Activated naive CD4-positive, alpha-beta T cell treated with anti-CD3 and anti-CD28 coated beads for 36 hours (primary cell): ENCODE results near the gene CUL5. TPM values are rescaled to one million over a fixed set of nuclear protein-coding genes. Genes with fewer than 3 reads are reported as not detected.
"Not testable (repeated sequence)": the region's sequence is repeated elsewhere in the genome, so short reads cannot be mapped to it uniquely, and the experiment has no call there.

Experiments
- CTCF ChIA-PET: fragments of 350-600 bp; sonication (Branson Sonifier 250); formaldehyde crosslinking; loops from one replicate; lab custom pipeline; 2021; ENCODE audit warnings: antibody characterized with exemption; lab: Charles Lee
- DNase-seq: peaks from one replicate; pipeline ENCODE4 v3.0.0-alpha.2; 2020
- H3K27ac Mint-ChIP-seq: one replicate; pipeline ENCODE4 v1.8.0; 2021; ENCODE audit warnings: mild to moderate bottlenecking, mixed read lengths
- H3K27me3 Mint-ChIP-seq: one replicate; pipeline ENCODE4 v1.8.0; 2021; ENCODE audit warnings: low read depth, mixed read lengths
- H3K36me3 Mint-ChIP-seq: one replicate; pipeline ENCODE4 v1.8.0; 2021; ENCODE audit warnings: low read depth, mixed read lengths
- H3K4me1 Mint-ChIP-seq: one replicate; pipeline ENCODE4 v1.8.0; 2021; ENCODE audit warnings: low read depth, mixed read lengths
- H3K4me3 Mint-ChIP-seq: one replicate; pipeline ENCODE4 v1.8.0; 2021; ENCODE audit warnings: mild to moderate bottlenecking, moderate library complexity, mixed read lengths
- H3K9me3 Mint-ChIP-seq: one replicate; pipeline ENCODE4 v1.8.0; 2021; ENCODE audit warnings: mixed read lengths
- intact Hi-C: fragments of 100-400 bp; cut with micrococcal nuclease; formaldehyde crosslinking; loops from one replicate; pipeline ENCODE4 v1.15.1; 2023
- total RNA-seq, 2 experiments: library from RNA; stranded (reverse); gene quantifications; one replicate each; pipeline ENCODE4 v1.2.3, GENCODE V29; 2021

Gene CUL5
- total RNA-seq, 2 experiments from 2014 or later: 25.9 to 26.2 TPM

DNA sequence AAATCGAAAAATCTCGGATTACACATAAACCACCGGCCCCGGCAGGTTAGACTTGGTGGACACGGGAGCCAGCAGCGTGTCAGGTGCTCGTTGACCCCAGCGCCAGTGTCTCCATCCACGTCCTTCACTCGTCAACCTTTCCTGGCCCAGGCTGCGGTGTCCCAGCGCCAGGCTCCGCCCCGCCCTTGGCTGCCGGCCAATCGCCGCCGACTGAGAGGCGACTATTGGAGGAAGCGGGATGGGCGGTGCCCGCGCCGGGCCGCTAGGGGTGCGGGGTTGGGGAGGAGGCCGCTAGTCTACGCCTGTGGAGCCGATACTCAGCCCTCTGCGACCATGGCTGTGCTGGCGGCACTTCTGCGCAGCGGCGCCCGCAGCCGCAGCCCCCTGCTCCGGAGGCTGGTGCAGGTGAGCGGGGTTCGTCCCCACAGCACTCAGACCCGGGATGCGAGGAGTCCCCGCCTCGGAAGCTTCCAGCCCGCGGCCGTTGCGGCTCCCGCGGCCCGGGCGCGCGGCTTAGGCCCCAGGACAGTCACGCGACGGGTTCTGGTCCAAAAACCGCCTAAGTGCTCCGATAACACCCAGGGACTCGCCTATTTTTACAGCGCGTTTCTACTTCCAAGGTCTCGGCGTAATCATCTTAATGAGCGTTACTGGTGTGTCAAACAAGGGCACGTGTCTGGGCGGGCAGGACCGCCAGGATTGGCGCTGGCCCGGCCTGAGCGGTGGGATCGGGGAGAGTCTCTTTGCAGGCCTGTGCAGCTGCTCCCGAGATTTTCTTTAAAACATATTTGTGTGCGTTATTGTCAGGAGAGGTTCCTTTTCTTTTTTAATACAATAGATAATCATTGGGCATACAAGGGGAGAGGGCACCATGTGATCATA lies 112.8 kb downstream of the CUL5 start, which contains the start of gene ACAT1:
Gene ACAT1 (plus strand): TSS at position 294 of the 882 bp plus-strand sequence. CDS start 40 bp downstream, at position 334.
- intact Hi-C loops: loop anchor here (1.0 to 10.0 kb wide), 12 partner anchors 79 to 733 kb away; partner anchors contain the start of genes C11orf65, CUL5, EXPH5 and NPAT
- Mint-ChIP-seq H3K4me3 (peak within 1 kb of the TSS; percentile 85), H3K9me3 (no peaks in the 10 kb centered on the region), H3K4me1 (peaks cover 40% of the 10 kb centered on the region), H3K27me3 (no peaks in the 10 kb centered on the region), H3K36me3 (peaks cover 8% of the 10 kb centered on the region), H3K27ac (peak within 1 kb of the TSS; percentile 16)
- DNase-seq: peak; percentile 96
- CTCF ChIA-PET: interaction anchor here (0.6 to 1.2 kb wide), 6 partner anchors 16 to 538 kb away, joined by 3 to 4 read pairs (median 3); partner anchors contain the start of gene ATM

DNA sequence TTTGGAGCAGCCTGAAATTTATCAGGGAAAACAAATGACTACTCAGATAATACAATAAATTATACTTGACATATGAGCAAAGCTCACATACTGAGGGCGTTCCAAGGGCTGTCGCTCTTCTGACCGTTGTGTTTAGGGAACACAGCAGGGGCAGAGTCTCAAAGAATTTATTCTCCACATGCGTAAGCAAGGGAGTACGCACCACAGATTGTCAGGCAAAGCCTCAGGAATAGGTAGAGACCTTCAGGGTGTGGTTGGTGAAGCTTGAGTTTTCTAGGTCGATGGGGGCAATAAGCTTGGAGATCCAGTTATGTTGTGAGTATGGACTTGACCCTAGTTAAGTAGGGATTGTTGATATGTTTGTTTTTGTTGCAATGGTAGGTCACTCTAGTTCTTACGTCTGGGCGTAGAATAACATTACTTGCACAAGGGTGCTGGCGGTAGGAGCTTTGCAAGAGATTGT lies 113.5 kb downstream of the CUL5 start:
- Mint-ChIP-seq H3K9me3 (no peaks in the 10 kb centered on the region), H3K4me1 (peaks cover 40% of the 10 kb centered on the region), H3K4me3 (peak overlapping the region; percentile 85), H3K36me3 (peaks cover 8% of the 10 kb centered on the region), H3K27ac (no peak overlapping the region), H3K27me3 (no peaks in the 10 kb centered on the region)
- intact Hi-C loops: loop anchor here (5.0 to 10.0 kb wide), 4 partner anchors 230 to 733 kb away; no protein-coding TSS in a partner anchor
- CTCF ChIA-PET: interaction anchor here (0.6 to 1.2 kb wide), 3 partner anchors 15 to 537 kb away, joined by 3 to 4 read pairs (median 3); no protein-coding TSS in a partner anchor
- no peak for DNase-seq

GRCh38 chr11:108125096-108125495 lies 116.4 kb downstream of the CUL5 start:
- H3K27ac Mint-ChIP-seq: no peak overlapping the region
- no peak for DNase-seq
- no peaks in the 10 kb centered on the region for H3K27me3 Mint-ChIP-seq
- intact Hi-C loops: loop anchor here (10.0 kb wide), 1 partner anchor 730 kb away; no protein-coding TSS in a partner anchor
- H3K4me1 Mint-ChIP-seq: peaks cover 37% of the 10 kb centered on the region
- H3K9me3 Mint-ChIP-seq: no peaks in the 10 kb centered on the region
- H3K4me3 Mint-ChIP-seq: no peak overlapping the region
- H3K36me3 Mint-ChIP-seq: peaks cover 11% of the 10 kb centered on the region
- CTCF ChIA-PET: no interaction called here

- DNase-seq: no peak
- H3K27ac Mint-ChIP-seq: no peak overlapping the region
- H3K4me3 Mint-ChIP-seq: no peak overlapping the region
- H3K27me3 Mint-ChIP-seq: no peaks in the 10 kb centered on the region
- H3K4me1 Mint-ChIP-seq: peaks cover 20% of the 10 kb centered on the region
- H3K36me3 Mint-ChIP-seq: peaks cover 15% of the 10 kb centered on the region
- intact Hi-C loops: loop anchor here (10.0 kb wide), 1 partner anchor 726 kb away; no protein-coding TSS in a partner anchor
- CTCF ChIA-PET: interaction anchor here (0.7 kb wide), 1 partner anchor 16 kb away, joined by 3 read pairs; no protein-coding TSS in a partner anchor
- H3K9me3 Mint-ChIP-seq: no peaks in the 10 kb centered on the region
Observed at GRCh38 chr11:108128772-108129171, 120.1 kb downstream of the CUL5 start.

DNA sequence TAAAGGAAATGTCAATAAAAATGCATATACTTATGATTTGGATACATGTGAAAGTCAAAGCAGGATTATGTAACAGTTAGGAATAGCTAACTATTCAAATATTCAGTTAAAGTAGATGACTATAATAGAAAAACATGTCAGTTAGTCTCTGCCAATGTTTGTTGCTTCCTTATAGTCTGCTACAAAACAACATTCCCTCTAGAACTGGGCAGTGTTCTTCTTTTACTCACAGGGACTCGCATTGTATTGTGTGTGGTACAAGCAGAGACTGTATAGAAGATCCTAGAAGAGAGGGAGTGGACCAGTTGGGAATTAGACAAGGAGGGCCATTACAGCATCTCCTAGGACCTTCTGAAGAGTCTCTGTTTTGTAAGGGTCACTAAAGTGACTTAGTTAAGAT lies 123.3 kb downstream of the CUL5 start:
- intact Hi-C loops: loop anchor here (10.0 kb wide), 1 partner anchor 567 kb away; the partner anchor contains the start of gene ALKBH8
- no peaks in the 10 kb centered on the region for H3K27me3 Mint-ChIP-seq
- no peak for DNase-seq
- CTCF ChIA-PET: interaction anchor here (1.6 kb wide), 1 partner anchor 533 kb away, joined by 3 read pairs; the partner anchor contains the start of gene DDX10
- H3K4me1 Mint-ChIP-seq: peaks cover 17% of the 10 kb centered on the region
- no peak overlapping the region for H3K4me3 Mint-ChIP-seq
- H3K9me3 Mint-ChIP-seq: no peaks in the 10 kb centered on the region
- H3K36me3 Mint-ChIP-seq: peaks cover 11% of the 10 kb centered on the region
- no peak overlapping the region for H3K27ac Mint-ChIP-seq

DNA sequence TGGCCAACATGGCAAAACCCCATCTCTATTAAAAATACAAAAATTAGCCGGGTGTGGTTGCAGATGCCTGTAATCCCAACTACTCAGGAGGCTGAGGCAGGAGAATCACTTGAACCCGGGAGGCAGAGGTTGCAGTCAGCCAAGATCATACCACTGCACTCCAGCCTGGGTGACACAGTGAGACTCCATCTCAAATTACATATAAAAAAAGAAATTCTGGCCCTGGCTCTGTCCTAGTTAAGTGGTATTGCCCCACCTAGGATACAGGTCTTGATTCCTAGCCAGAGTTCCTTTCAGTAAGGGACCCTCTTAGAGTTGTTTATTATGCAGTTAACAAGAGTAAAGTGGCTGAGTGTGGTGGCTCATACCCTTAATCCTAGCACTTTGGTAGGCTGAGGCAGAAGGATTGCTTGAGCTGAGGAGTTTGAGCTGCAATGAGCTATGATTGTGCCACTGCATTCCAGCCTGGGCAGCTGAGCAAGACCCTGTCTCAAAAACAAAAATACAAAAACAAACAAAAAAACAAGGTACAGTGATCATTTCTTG lies 124.4 kb downstream of the CUL5 start:
- H3K4me1 Mint-ChIP-seq: peaks cover 22% of the 10 kb centered on the region
- intact Hi-C loops: loop anchor here (10.0 kb wide), 1 partner anchor 568 kb away; the partner anchor contains the start of gene ALKBH8
- H3K36me3 Mint-ChIP-seq: peaks cover 15% of the 10 kb centered on the region

GRCh38 chr11:108135845-108136544 lies 127.3 kb downstream of the CUL5 start:
- Mint-ChIP-seq H3K27me3 (no peaks in the 10 kb centered on the region), H3K4me1 (peaks cover 25% of the 10 kb centered on the region), H3K9me3 (no peaks in the 10 kb centered on the region), H3K4me3 (no peak overlapping the region), H3K36me3 (peaks cover 25% of the 10 kb centered on the region), H3K27ac (peak overlapping the region; percentile 74)
- CTCF ChIA-PET: no interaction called here
- peak; percentile 68 for DNase-seq
- intact Hi-C loops: loop anchor here (1.0 to 10.0 kb wide), 12 partner anchors 66 to 736 kb away; partner anchors contain the start of genes ALKBH8, C11orf65 and EXPH5

More for the DNA sequence above, 124.4 kb downstream of the CUL5 start:
- not testable (repeated sequence) for H3K27me3 Mint-ChIP-seq, DNase-seq, H3K4me3 Mint-ChIP-seq, H3K9me3 Mint-ChIP-seq, H3K27ac Mint-ChIP-seq
- CTCF ChIA-PET: interaction anchor here (1.6 kb wide), 1 partner anchor 532 kb away, joined by 3 read pairs; the partner anchor contains the start of gene DDX10

DNA sequence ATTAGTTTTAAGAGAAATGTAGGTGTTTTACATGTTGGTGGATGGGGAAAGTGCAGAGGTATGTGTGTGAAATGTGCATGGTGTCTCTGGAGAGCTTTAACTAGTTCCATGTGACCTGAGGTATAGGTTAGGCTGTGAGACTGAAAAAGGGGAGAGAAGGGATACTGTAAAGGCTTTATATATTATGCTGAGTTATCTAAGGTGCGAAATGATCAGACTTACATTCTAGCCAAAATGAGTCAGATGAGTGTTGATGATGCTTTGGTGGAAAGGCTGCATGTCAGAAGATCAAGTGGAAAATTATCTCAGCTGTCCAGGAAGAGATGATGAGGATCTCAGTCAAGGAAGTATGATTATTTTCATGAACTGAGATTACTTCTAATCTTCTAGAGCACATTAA lies 128.5 kb downstream of the CUL5 start:
- H3K27ac Mint-ChIP-seq: peak overlapping the region; percentile 70
- intact Hi-C loops: loop anchor here (1.0 to 10.0 kb wide), 8 partner anchors 33 to 735 kb away; partner anchors contain the start of gene ALKBH8
- peaks cover 27% of the 10 kb centered on the region for H3K36me3 Mint-ChIP-seq
- H3K27me3 Mint-ChIP-seq: no peaks in the 10 kb centered on the region
- CTCF ChIA-PET: interaction anchor here (0.7 to 1.5 kb wide), 6 partner anchors 10 to 84 kb away, joined by 3 to 7 read pairs (median 3); no protein-coding TSS in a partner anchor
- H3K4me1 Mint-ChIP-seq: peaks cover 25% of the 10 kb centered on the region
- no peak overlapping the region for H3K4me3 Mint-ChIP-seq
- no peak for DNase-seq
- no peaks in the 10 kb centered on the region for H3K9me3 Mint-ChIP-seq

DNA sequence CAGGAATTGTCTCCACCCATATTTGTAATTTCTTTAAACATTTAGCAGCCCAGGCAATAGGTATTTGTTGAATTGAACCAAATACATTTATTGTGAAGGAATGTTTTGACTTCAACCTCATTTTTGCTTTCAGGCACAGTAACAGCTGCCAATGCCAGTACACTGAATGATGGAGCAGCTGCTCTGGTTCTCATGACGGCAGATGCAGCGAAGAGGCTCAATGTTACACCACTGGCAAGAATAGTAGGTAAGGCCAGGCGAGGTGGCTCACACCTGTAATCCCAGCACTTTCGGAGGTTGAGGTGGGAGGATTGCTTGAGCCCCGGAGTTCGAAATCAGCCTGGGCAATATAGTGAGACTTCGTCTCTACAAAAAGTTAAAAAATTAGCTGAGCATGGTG lies 133.6 kb downstream of the CUL5 start:
- H3K36me3 Mint-ChIP-seq: peaks cover 47% of the 10 kb centered on the region
- H3K27ac Mint-ChIP-seq: peak overlapping the region; percentile 8
- CTCF ChIA-PET: no interaction called here
- H3K27me3 Mint-ChIP-seq: no peaks in the 10 kb centered on the region
- intact Hi-C loops: no loop called here
- no peak for DNase-seq
- peaks cover 20% of the 10 kb centered on the region for H3K4me1 Mint-ChIP-seq
- no peaks in the 10 kb centered on the region for H3K9me3 Mint-ChIP-seq
- no peak overlapping the region for H3K4me3 Mint-ChIP-seq

GRCh38 chr11:108144615-108145014 lies 135.9 kb downstream of the CUL5 start:
- no peaks in the 10 kb centered on the region for H3K9me3 Mint-ChIP-seq
- CTCF ChIA-PET: interaction anchor here (0.5 to 0.6 kb wide), 2 partner anchors 16 to 47 kb away, joined by 3 to 4 read pairs; no protein-coding TSS in a partner anchor
- peaks cover 15% of the 10 kb centered on the region for H3K4me1 Mint-ChIP-seq
- H3K27me3 Mint-ChIP-seq: no peaks in the 10 kb centered on the region
- H3K36me3 Mint-ChIP-seq: peaks cover 57% of the 10 kb centered on the region
- no peak overlapping the region for H3K4me3 Mint-ChIP-seq
- H3K27ac Mint-ChIP-seq: peak overlapping the region; percentile 44
- intact Hi-C loops: no loop called here
- peak; percentile 7 for DNase-seq

DNA sequence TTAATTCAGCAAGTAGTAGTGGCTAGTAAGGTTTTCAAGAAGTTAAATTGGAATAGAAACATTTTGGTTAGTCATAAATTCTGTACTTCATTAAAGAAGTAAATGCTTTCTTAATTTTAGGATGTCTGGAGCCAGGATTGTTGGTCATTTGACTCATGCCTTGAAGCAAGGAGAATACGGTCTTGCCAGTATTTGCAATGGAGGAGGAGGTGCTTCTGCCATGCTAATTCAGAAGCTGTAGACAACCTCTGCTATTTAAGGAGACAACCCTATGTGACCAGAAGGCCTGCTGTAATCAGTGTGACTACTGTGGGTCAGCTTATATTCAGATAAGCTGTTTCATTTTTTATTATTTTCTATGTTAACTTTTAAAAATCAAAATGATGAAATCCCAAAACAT lies 138.5 kb downstream of the CUL5 start:
- H3K4me3 Mint-ChIP-seq: no peak overlapping the region
- CTCF ChIA-PET: interaction anchor here (1.4 kb wide), 1 partner anchor 10 kb away, joined by 3 read pairs; no protein-coding TSS in a partner anchor
- no peak for DNase-seq
- H3K27ac Mint-ChIP-seq: no peak overlapping the region
- no peaks in the 10 kb centered on the region for H3K27me3 Mint-ChIP-seq
- H3K4me1 Mint-ChIP-seq: peaks cover 15% of the 10 kb centered on the region
- intact Hi-C loops: no loop called here
- no peaks in the 10 kb centered on the region for H3K9me3 Mint-ChIP-seq
- peaks cover 56% of the 10 kb centered on the region for H3K36me3 Mint-ChIP-seq
